22Rv1 (cell line): ENCODE results near the gene RASSF8.

Experiments
- ZFX ChIP-seq: fragments of 450-650 bp; IDR thresholded peaks from 2 replicates; pipeline ENCODE4 v1.6.1; 2017; ENCODE audit warnings: antibody characterized with exemption, borderline replicate concordance
- TF ChIP-seq, protein P1 (sequence below): fragments of 450-650 bp; IDR thresholded peaks from 2 replicates; pipeline ENCODE4 v1.5.1; 2017; ENCODE audit warnings: mild to moderate bottlenecking

GRCh38 chr12:26031318-26031717, 72.8 kb downstream of the RASSF8 start:
- TF ChIP-seq, protein P1, sequence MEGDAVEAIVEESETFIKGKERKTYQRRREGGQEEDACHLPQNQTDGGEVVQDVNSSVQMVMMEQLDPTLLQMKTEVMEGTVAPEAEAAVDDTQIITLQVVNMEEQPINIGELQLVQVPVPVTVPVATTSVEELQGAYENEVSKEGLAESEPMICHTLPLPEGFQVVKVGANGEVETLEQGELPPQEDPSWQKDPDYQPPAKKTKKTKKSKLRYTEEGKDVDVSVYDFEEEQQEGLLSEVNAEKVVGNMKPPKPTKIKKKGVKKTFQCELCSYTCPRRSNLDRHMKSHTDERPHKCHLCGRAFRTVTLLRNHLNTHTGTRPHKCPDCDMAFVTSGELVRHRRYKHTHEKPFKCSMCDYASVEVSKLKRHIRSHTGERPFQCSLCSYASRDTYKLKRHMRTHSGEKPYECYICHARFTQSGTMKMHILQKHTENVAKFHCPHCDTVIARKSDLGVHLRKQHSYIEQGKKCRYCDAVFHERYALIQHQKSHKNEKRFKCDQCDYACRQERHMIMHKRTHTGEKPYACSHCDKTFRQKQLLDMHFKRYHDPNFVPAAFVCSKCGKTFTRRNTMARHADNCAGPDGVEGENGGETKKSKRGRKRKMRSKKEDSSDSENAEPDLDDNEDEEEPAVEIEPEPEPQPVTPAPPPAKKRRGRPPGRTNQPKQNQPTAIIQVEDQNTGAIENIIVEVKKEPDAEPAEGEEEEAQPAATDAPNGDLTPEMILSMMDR: no peak
- no peak for TF ChIP-seq ZFX
